ENCODE measurements around the gene MAP3K9.

GRCh38 chr14:70699646-70700045 is 109.7 kb downstream of the MAP3K9 start:
- TF ChIP-seq CTCF (IDR thresholded peaks at IDR 0.05) (no peak), POLR2A (IDR thresholded peaks at IDR 0.05) (no peak)

Measured in lower leg skin (tissue), 3 donors.